ENCODE results near the gene GOLGA3. TPM values are rescaled to one million over a fixed set of nuclear protein-coding genes. Genes with fewer than 3 reads are reported as not detected.

GOLGA3 gene
- total and polyA plus RNA-seq, 8 donors = 12.6 to 44.5 (median 30.2) TPM

GRCh38 chr12:132723015-132723763 is 105.5 kb downstream of the GOLGA3 start:
- no peaks in the 10 kb centered on the region for H3K4me1 ChIP-seq
- no peak overlapping the region for H3K4me3 ChIP-seq
- intact Hi-C loops (cut with DNase I) = no loop called here
- H3K27ac ChIP-seq = no peak overlapping the region
- H3K9me3 ChIP-seq = no peaks in the 10 kb centered on the region
- peak in 1 of 6 donors; percentile 50 for DNase-seq
- TF ChIP-seq CTCF (IDR thresholded peaks at IDR 0.05) = no peak
- peaks cover 9 to 55% (median 17%) of the 10 kb centered on the region in 3 donors for H3K36me3 ChIP-seq
- FAIRE-seq = no peak
- WGBS, 2 donors = 92 to 93% methylated on average over 28 to 30 of the region's 30 CpGs
- no peaks in the 10 kb centered on the region for H3K27me3 ChIP-seq
- no peak for ATAC-seq

- Histone ChIP-seq H3K36me3 (peaks cover 9 to 44% (median 10%) of the 10 kb centered on the region in 3 donors), H3K27ac (no peak overlapping the region), H3K27me3 (no peaks in the 10 kb centered on the region), H3K4me3 (no peak overlapping the region), H3K4me1 (no peaks in the 10 kb centered on the region), H3K9me3 (no peaks in the 10 kb centered on the region)
- no peak for TF ChIP-seq CTCF (IDR thresholded peaks at IDR 0.05)
- DNase-seq (no peak), FAIRE-seq (no peak), ATAC-seq (no peak)
- 92 to 94% methylated on average over 25 of the region's 25 CpGs for WGBS, 2 donors
- intact Hi-C loops (cut with DNase I) = no loop called here
These were observed 107.9 kb downstream of the GOLGA3 start for GRCh38 chr12:132720606-132721345.

DNA sequence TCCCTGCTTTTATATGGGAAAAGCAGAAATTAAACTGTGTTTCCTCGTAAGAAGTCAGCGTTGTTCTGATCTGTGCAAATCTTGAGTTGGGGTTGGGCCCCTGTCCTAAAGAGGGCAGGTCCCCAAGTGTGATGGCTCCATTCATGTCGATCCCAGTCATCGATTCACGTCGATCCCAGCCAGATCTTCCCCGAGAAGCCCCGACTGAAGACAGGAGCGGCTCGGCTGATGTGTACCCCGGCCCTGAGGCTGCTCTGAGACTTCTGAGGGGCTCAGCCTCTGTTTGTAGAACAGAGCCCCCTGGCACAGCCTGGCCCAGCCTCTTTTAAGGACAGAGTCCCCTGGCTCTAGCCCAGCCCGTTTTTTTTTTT is 108.7 kb downstream of the GOLGA3 start:
- DNase-seq (no peak), FAIRE-seq (no peak), ATAC-seq (no peak)
- no peak for TF ChIP-seq CTCF (IDR thresholded peaks at IDR 0.05)
- intact Hi-C loops (cut with DNase I) = no loop called here
- H3K36me3 ChIP-seq = peaks cover 9 to 38% (median 10%) of the 10 kb centered on the region in 3 donors
- no peaks in the 10 kb centered on the region for H3K9me3 ChIP-seq
- H3K4me3 ChIP-seq = no peak overlapping the region
- H3K27me3 ChIP-seq = no peaks in the 10 kb centered on the region
- no peaks in the 10 kb centered on the region for H3K4me1 ChIP-seq
- H3K27ac ChIP-seq = no peak overlapping the region
- WGBS, 2 donors = 90 to 91% methylated on average over 12 of the region's 12 CpGs

- H3K27ac ChIP-seq = no peak overlapping the region
- WGBS, 2 donors = 93 to 95% methylated on average over 31 of the region's 31 CpGs
- no peak overlapping the region for H3K4me3 ChIP-seq
- ATAC-seq (no peak), DNase-seq (peak in 1 of 6 donors; percentile 71), FAIRE-seq (no peak)
- no peaks in the 10 kb centered on the region for H3K27me3 ChIP-seq
- H3K4me1 ChIP-seq = no peaks in the 10 kb centered on the region
- peaks cover 3 to 34% (median 10%) of the 10 kb centered on the region in 3 donors for H3K36me3 ChIP-seq
- no peak for TF ChIP-seq CTCF (IDR thresholded peaks at IDR 0.05)
- H3K9me3 ChIP-seq = no peaks in the 10 kb centered on the region
- intact Hi-C loops (cut with DNase I) = no loop called here
These were observed 109.3 kb downstream of the GOLGA3 start for GRCh38 chr12:132719141-132719953.

Other genes with a start within 250 kb of the GOLGA3 start
- gene LRCOL1, start 218.3 kb downstream of the GOLGA3 start, total RNA-seq = not detected
- gene LRCOL1, start 218.3 kb downstream of the GOLGA3 start, polyA plus RNA-seq = under 1 TPM in 1 of 2 donors, not detected in 1; 0.21 TPM
- under 1 TPM in 3 of 6 donors, not detected in 3; 0.08 to 0.37 (median 0.09) TPM for gene P2RX2, start 210.1 kb downstream of the GOLGA3 start, total RNA-seq
- gene P2RX2, start 210.1 kb downstream of the GOLGA3 start, polyA plus RNA-seq = 10 to 100 TPM in 1 of 2 donors, 1 to 10 TPM in 1; 6.1 to 12.0 TPM
- 10 to 100 TPM in 5 of 6 donors, 1 to 10 TPM in 1; 7.2 to 17.1 (median 14.3) TPM for gene POLE, start 141.5 kb downstream of the GOLGA3 start, total RNA-seq
- 10 to 100 TPM; 31.0 to 45.7 TPM for gene POLE, start 141.5 kb downstream of the GOLGA3 start, polyA plus RNA-seq
- 10 to 100 TPM; 12.2 to 27.1 (median 14.2) TPM for gene PXMP2, start 141.3 kb downstream of the GOLGA3 start, total RNA-seq
- 10 to 100 TPM in 1 of 2 donors, 1 to 10 TPM in 1; 7.7 to 13.5 TPM for gene PXMP2, start 141.3 kb downstream of the GOLGA3 start, polyA plus RNA-seq
- 10 to 100 TPM; 14.9 to 27.3 (median 18.0) TPM for gene PGAM5, start 118.0 kb downstream of the GOLGA3 start, total RNA-seq
- gene PGAM5, start 118.0 kb downstream of the GOLGA3 start, polyA plus RNA-seq = 10 to 100 TPM in 1 of 2 donors, 1 to 10 TPM in 1; 9.0 to 14.4 TPM
- 10 to 100 TPM; 20.0 to 31.2 (median 22.8) TPM for gene ANKLE2, start 67.0 kb downstream of the GOLGA3 start, total RNA-seq
- gene ANKLE2, start 67.0 kb downstream of the GOLGA3 start, polyA plus RNA-seq = 10 to 100 TPM; 22.8 to 39.6 TPM
- gene CHFR, start 58.7 kb upstream of the GOLGA3 start, total RNA-seq = 10 to 100 TPM; 14.9 to 19.9 (median 15.4) TPM
- 10 to 100 TPM; 25.7 to 32.3 TPM for gene CHFR, start 58.7 kb upstream of the GOLGA3 start, polyA plus RNA-seq
- 1 to 10 TPM; 3.3 to 8.6 (median 4.8) TPM for gene ZNF605, start 127.4 kb upstream of the GOLGA3 start, total RNA-seq
- gene ZNF605, start 127.4 kb upstream of the GOLGA3 start, polyA plus RNA-seq = 1 to 10 TPM; 3.6 to 4.0 TPM
- gene ZNF26, start 157.5 kb upstream of the GOLGA3 start, total RNA-seq = 1 to 10 TPM; 5.1 to 7.9 (median 6.4) TPM
- gene ZNF26, start 157.5 kb upstream of the GOLGA3 start, polyA plus RNA-seq = 1 to 10 TPM; 4.8 to 5.5 TPM
- gene ZNF84, start 208.6 kb upstream of the GOLGA3 start, total RNA-seq = 10 to 100 TPM in 4 of 6 donors, 1 to 10 TPM in 2; 7.8 to 17.4 (median 10.5) TPM
- gene ZNF84, start 208.6 kb upstream of the GOLGA3 start, polyA plus RNA-seq = 10 to 100 TPM in 1 of 2 donors, 1 to 10 TPM in 1; 8.5 to 12.4 TPM

Measured in pancreas (tissue), 10 donors.